Caco-2 (cell line): ENCODE results near the gene FRRS1L. TPM values are rescaled to one million over a fixed set of nuclear protein-coding genes. Genes with fewer than 3 reads are reported as not detected.
A peak's percentile ranks its signal among the peaks of the same experiment; 100 is the strongest.

Experiments
- BruUV-seq: library from RNA; stranded (reverse); fragments of 400-500 nt; replicated peaks from 2 replicates; lab custom pipeline; 2021; lab: Mats Ljungman, UMichigan
- CTCF ChIA-PET: fragments of 300-600 bp; sonication (Branson Sonifier 250); formaldehyde crosslinking; loops from one replicate; lab custom pipeline; 2022; ENCODE audit warnings: antibody characterized with exemption; lab: Charles Lee
- POLR2A ChIA-PET: fragments of 300-600 bp; sonication (Branson Sonifier 250); formaldehyde crosslinking; loops from one replicate; lab custom pipeline; 2022; ENCODE audit warnings: antibody characterized with exemption; lab: Charles Lee
- DNase-seq, 2 experiments: peaks; one replicate each; pipeline versions ENCODE4 v3.0.0 to v3.0.0-alpha.2; 2020 to 2022
- H3K27me3 ChIP-seq: replicated peaks from 2 replicates; pipeline ENCODE4 v1.6.0; 2011; ENCODE audit warnings: low read length; ENCODE audit not compliant: control insufficient read depth, insufficient read depth
- H3K36me3 ChIP-seq: 2 replicates; pipeline ENCODE4 v1.5.1; 2011; ENCODE audit warnings: low read length; ENCODE audit not compliant: control insufficient read depth, insufficient read depth
- H3K4me1 ChIP-seq: fragments of 250-450 bp; sonication (Bioruptor Pico); 2 replicates; pipeline ENCODE4 v1.5.1; 2020; ENCODE audit warnings: mild to moderate bottlenecking
- H3K4me3 ChIP-seq: 2 replicates; pipeline ENCODE4 v1.5.1; 2011; ENCODE audit warnings: low read depth, mild to moderate bottlenecking, control low read depth, low read length
- H3K9me3 ChIP-seq: fragments of 250-450 bp; sonication (Bioruptor Pico); 2 replicates; pipeline ENCODE4 v1.5.1; 2020; ENCODE audit warnings: mild to moderate bottlenecking, moderate library complexity
- H3K27ac Mint-ChIP-seq: one replicate; pipeline ENCODE4 v1.8.0; 2022; ENCODE audit warnings: mixed read lengths; ENCODE audit not compliant: unreplicated experiment
- H3K27me3 Mint-ChIP-seq: one replicate; pipeline ENCODE4 v1.8.0; 2022; ENCODE audit warnings: mixed read lengths; ENCODE audit not compliant: insufficient read depth, unreplicated experiment
- H3K36me3 Mint-ChIP-seq: one replicate; pipeline ENCODE4 v1.8.0; 2022; ENCODE audit warnings: mild to moderate bottlenecking, mixed read lengths; ENCODE audit not compliant: insufficient read depth, unreplicated experiment
- H3K4me1 Mint-ChIP-seq: one replicate; pipeline ENCODE4 v1.8.0; 2022; ENCODE audit warnings: low read depth, mixed read lengths; ENCODE audit not compliant: unreplicated experiment
- H3K4me3 Mint-ChIP-seq: one replicate; pipeline ENCODE4 v1.8.0; 2022; ENCODE audit warnings: mild to moderate bottlenecking, moderate library complexity, mixed read lengths; ENCODE audit not compliant: unreplicated experiment
- H3K9me3 Mint-ChIP-seq: one replicate; pipeline ENCODE4 v1.8.0; 2022; ENCODE audit warnings: mixed read lengths; ENCODE audit not compliant: unreplicated experiment
- CTCF ChIP-seq, 2 experiments: fragments of 200-600 bp in 1 of 2; IDR thresholded peaks; 1 replicate in 1 of 2; 2 replicates in 1 of 2; pipeline versions ENCODE4 v1.5.1 to v1.8.0; 2011 to 2022; ENCODE audit warnings: antibody characterized with exemption in 1 of 2, control low read depth in 1 of 2, inconsistent platforms in 1 of 2, low read depth in 1 of 2, low read length in 1 of 2, mild to moderate bottlenecking in 1 of 2, moderate library complexity in 1 of 2; ENCODE audit not compliant: insufficient read depth in 1 of 2, severe bottlenecking in 1 of 2, unreplicated experiment in 1 of 2
- intact Hi-C: fragments of 100-400 bp; cut with micrococcal nuclease; formaldehyde crosslinking; loops from one replicate; pipeline ENCODE4 v1.10.0; 2022; ENCODE audit not compliant: unreplicated experiment
- total RNA-seq: library from RNA; stranded (reverse); gene quantifications from 2 replicates; pipeline ENCODE4 v1.2.3, GENCODE V29; 2022

FRRS1L gene
- total RNA-seq, 1 experiment from 2014 or later, result not detected

- intact Hi-C loops, result loop anchor here (1.0 kb wide), 2 partner anchors 138 to 218 kb away; partner anchors contain the start of gene EPB41L4B
- Mint-ChIP-seq H3K27me3 (no peaks in the 10 kb centered on the region), H3K4me3 (no peak overlapping the region), H3K36me3 (no peaks in the 10 kb centered on the region), H3K4me1 (no peaks in the 10 kb centered on the region), H3K27ac (no peak overlapping the region), H3K9me3 (no peaks in the 10 kb centered on the region)
- H3K9me3 ChIP-seq, result no peaks in the 10 kb centered on the region
- CTCF ChIA-PET, result interaction anchor here (0.6 to 1.5 kb wide), 9 partner anchors 10 to 229 kb away, joined by 3 to 6 read pairs (median 4); no protein-coding TSS in a partner anchor
- no peak overlapping the region for H3K4me3 ChIP-seq
- no TSS peak for BruUV-seq
- POLR2A ChIA-PET, result no interaction called here
- peak; percentile 28 to 68 for TF ChIP-seq CTCF (IDR thresholded peaks at IDR 0.05; ENCODE audit: insufficient read depth in 1 of 2, low read depth in 1 of 2, low read length in 1 of 2, severe bottlenecking in 1 of 2, unreplicated experiment in 1 of 2)
- H3K36me3 ChIP-seq, result no peaks in the 10 kb centered on the region
- no peaks in the 10 kb centered on the region for H3K27me3 ChIP-seq
- no peaks in the 10 kb centered on the region for H3K4me1 ChIP-seq
- peak; percentile 71 to 76 for DNase-seq
These were observed 16.1 kb upstream of the FRRS1L start for GRCh38 chr9:109182940-109183798.

- H3K4me3 Mint-ChIP-seq, result no peak overlapping the region
- Histone ChIP-seq H3K4me3 (no peak overlapping the region), H3K9me3 (no peaks in the 10 kb centered on the region), H3K27me3 (no peaks in the 10 kb centered on the region), H3K36me3 (no peaks in the 10 kb centered on the region), H3K4me1 (no peaks in the 10 kb centered on the region)
- no peak for TF ChIP-seq CTCF (IDR thresholded peaks at IDR 0.05; ENCODE audit: insufficient read depth in 1 of 2, low read depth in 1 of 2, low read length in 1 of 2, severe bottlenecking in 1 of 2, unreplicated experiment in 1 of 2)
- H3K4me1 Mint-ChIP-seq, result no peaks in the 10 kb centered on the region
- H3K27ac Mint-ChIP-seq, result no peak overlapping the region
- ChIA-PET CTCF (interaction anchor here (0.6 to 1.5 kb wide), 6 partner anchors 11 to 163 kb away, joined by 3 to 6 read pairs (median 4); no protein-coding TSS in a partner anchor), POLR2A (no interaction called here)
- intact Hi-C loops, result no loop called here
- H3K36me3 Mint-ChIP-seq, result no peaks in the 10 kb centered on the region
- H3K27me3 Mint-ChIP-seq, result no peaks in the 10 kb centered on the region
- no peak for DNase-seq
- H3K9me3 Mint-ChIP-seq, result no peaks in the 10 kb centered on the region
- BruUV-seq, result no TSS peak
These were observed 15.5 kb upstream of the FRRS1L start for GRCh38 chr9:109182550-109182939.

- Mint-ChIP-seq H3K27ac (no peak overlapping the region), H3K36me3 (no peaks in the 10 kb centered on the region), H3K27me3 (no peaks in the 10 kb centered on the region), H3K9me3 (no peaks in the 10 kb centered on the region), H3K4me1 (no peaks in the 10 kb centered on the region), H3K4me3 (no peak overlapping the region)
- CTCF ChIA-PET, result no interaction called here
- BruUV-seq, result no TSS peak
- POLR2A ChIA-PET, result no interaction called here
- Histone ChIP-seq H3K27me3 (no peaks in the 10 kb centered on the region), H3K4me3 (no peak overlapping the region), H3K36me3 (no peaks in the 10 kb centered on the region), H3K9me3 (no peaks in the 10 kb centered on the region), H3K4me1 (no peaks in the 10 kb centered on the region)
- no peak for DNase-seq
- no peak for TF ChIP-seq CTCF (IDR thresholded peaks at IDR 0.05; ENCODE audit: insufficient read depth in 1 of 2, low read depth in 1 of 2, low read length in 1 of 2, severe bottlenecking in 1 of 2, unreplicated experiment in 1 of 2)
- intact Hi-C loops, result no loop called here
These were observed 14.2 kb upstream of the FRRS1L start for GRCh38 chr9:109181284-109181683.
